Activated CD4-positive, alpha-beta T cell treated with anti-CD3 and anti-CD28 coated beads for 36 hours (primary cell): Measurements from ENCODE around the gene DNMT3L. TPM values are rescaled to one million over a fixed set of nuclear protein-coding genes. Genes with fewer than 3 reads are reported as not detected.

Experiments
- ATAC-seq: fragments of 200-7000 bp; cut with Tn5 transposase; one replicate; pipeline ENCODE4 v1.10.0; 2021; ENCODE audit warnings: mild to moderate bottlenecking, moderate library complexity
- CTCF ChIA-PET: fragments of 350-600 bp; sonication (Branson Sonifier 250); formaldehyde crosslinking; loops from one replicate; lab custom pipeline; 2021; ENCODE audit warnings: antibody characterized with exemption; lab: Charles Lee
- POLR2A ChIA-PET: fragments of 350-600 bp; sonication (Branson Sonifier 250); formaldehyde crosslinking; loops from one replicate; lab custom pipeline; 2021; ENCODE audit warnings: antibody characterized with exemption, inconsistent platforms; lab: Charles Lee
- DNase-seq: peaks from one replicate; pipeline ENCODE4 v3.0.0-alpha.2; 2020
- H3K27ac Mint-ChIP-seq: one replicate; pipeline ENCODE4 v1.8.0; 2021; ENCODE audit warnings: mixed read lengths
- H3K27me3 Mint-ChIP-seq: one replicate; pipeline ENCODE4 v1.8.0; 2021; ENCODE audit warnings: mixed read lengths
- H3K36me3 Mint-ChIP-seq: one replicate; pipeline ENCODE4 v1.8.0; 2021; ENCODE audit warnings: low read depth, mixed read lengths
- H3K4me1 Mint-ChIP-seq: one replicate; pipeline ENCODE4 v1.8.0; 2021; ENCODE audit warnings: mixed read lengths
- H3K4me3 Mint-ChIP-seq: one replicate; pipeline ENCODE4 v1.8.0; 2021; ENCODE audit warnings: mild to moderate bottlenecking, moderate library complexity, mixed read lengths
- H3K9me3 Mint-ChIP-seq: one replicate; pipeline ENCODE4 v1.8.0; 2021; ENCODE audit warnings: low read depth, mixed read lengths
- intact Hi-C, 2 experiments: fragments of 100-400 bp; cut with DNase I in 1 of 2; cut with micrococcal nuclease in 1 of 2; formaldehyde crosslinking; loops; one replicate each; pipeline versions ENCODE4 v1.14.2 to v1.15.1; 2022 to 2024; cut with DNase I, micrococcal nuclease
- total RNA-seq, 2 experiments: library from RNA; stranded (reverse); gene quantifications; one replicate each; pipeline ENCODE4 v1.2.3, GENCODE V29; 2021

Gene DNMT3L
- total RNA-seq, 2 experiments from 2014 or later: not detected

GRCh38 chr21:44301141-44301540 lies 39.4 kb upstream of the DNMT3L start:
- Mint-ChIP-seq H3K4me1 (peaks cover 56% of the 10 kb centered on the region), H3K27me3 (no peaks in the 10 kb centered on the region), H3K9me3 (no peaks in the 10 kb centered on the region), H3K4me3 (peak overlapping the region; percentile 77), H3K36me3 (peaks cover 11% of the 10 kb centered on the region), H3K27ac (peak overlapping the region; percentile 76)
- intact Hi-C loops: loop anchor here in 1 of 2 experiments (2.0 to 5.0 kb wide), 2 partner anchors 186 to 512 kb away; partner anchors contain the start of gene RRP1
- ChIA-PET CTCF (interaction anchor here (1.5 kb wide), 1 partner anchor 37 kb away, joined by 4 read pairs; no protein-coding TSS in a partner anchor), POLR2A (no interaction called here)
- no peak for ATAC-seq
- DNase-seq: no peak

GRCh38 chr21:44300262-44300959 lies 38.7 kb upstream of the DNMT3L start:
- Mint-ChIP-seq H3K4me3 (peak overlapping the region; percentile 77), H3K9me3 (no peaks in the 10 kb centered on the region), H3K36me3 (peaks cover 11% of the 10 kb centered on the region), H3K27me3 (no peaks in the 10 kb centered on the region), H3K4me1 (peaks cover 56% of the 10 kb centered on the region), H3K27ac (peak overlapping the region; percentile 76)
- DNase-seq: peak; percentile 75
- intact Hi-C loops: loop anchor here in 1 of 2 experiments (1.0 to 5.0 kb wide), 4 partner anchors 155 to 512 kb away; partner anchors contain the start of genes LRRC3, RRP1 and TRAPPC10
- POLR2A ChIA-PET: no interaction called here
- CTCF ChIA-PET: interaction anchor here (1.5 kb wide), 1 partner anchor 38 kb away, joined by 4 read pairs; no protein-coding TSS in a partner anchor
- peak; percentile 24 for ATAC-seq

- H3K36me3 Mint-ChIP-seq: peaks cover 8% of the 10 kb centered on the region
- DNase-seq (peak; percentile 82), ATAC-seq (peak; percentile 63)
- ChIA-PET POLR2A (no interaction called here), CTCF (interaction anchor here (0.9 to 1.0 kb wide), 2 partner anchors 185 to 216 kb away, joined by 3 read pairs; no protein-coding TSS in a partner anchor)
- H3K4me1 Mint-ChIP-seq: peaks cover 51% of the 10 kb centered on the region
- H3K4me3 Mint-ChIP-seq: peak within 1 kb of the TSS; percentile 85
- intact Hi-C loops: loop anchor here in 1 of 2 experiments (1.0 to 5.0 kb wide), 6 partner anchors 40 to 511 kb away; partner anchors contain the start of genes CFAP410, LRRC3, RRP1 and TRAPPC10
- no peaks in the 10 kb centered on the region for H3K27me3 Mint-ChIP-seq
- peak within 1 kb of the TSS; percentile 96 for H3K27ac Mint-ChIP-seq
- no peaks in the 10 kb centered on the region for H3K9me3 Mint-ChIP-seq
These were observed 38.0 kb upstream of the DNMT3L start, which contains the start of gene PFKL for GRCh38 chr21:44299458-44300261. TSS of gene PFKL (plus strand) at chr21:44300053. CDS start at chr21:44300106, 53 bp downstream.

- ATAC-seq (peak; percentile 11), DNase-seq (no peak)
- peaks cover 52% of the 10 kb centered on the region for H3K4me1 Mint-ChIP-seq
- intact Hi-C loops: loop anchor here in 1 of 2 experiments (1.0 kb wide), 2 partner anchors 40 to 129 kb away; partner anchors contain the start of gene CFAP410
- H3K9me3 Mint-ChIP-seq: no peaks in the 10 kb centered on the region
- H3K27ac Mint-ChIP-seq: peak overlapping the region; percentile 96
- POLR2A ChIA-PET: no interaction called here
- no peaks in the 10 kb centered on the region for H3K27me3 Mint-ChIP-seq
- CTCF ChIA-PET: interaction anchor here (0.9 to 1.0 kb wide), 2 partner anchors 185 to 216 kb away, joined by 3 read pairs; no protein-coding TSS in a partner anchor
- peak overlapping the region; percentile 85 for H3K4me3 Mint-ChIP-seq
- peaks cover 8% of the 10 kb centered on the region for H3K36me3 Mint-ChIP-seq
These were observed 37.4 kb upstream of the DNMT3L start for GRCh38 chr21:44299085-44299457.

GRCh38 chr21:44298301-44298700 lies 36.6 kb upstream of the DNMT3L start:
- H3K4me3 Mint-ChIP-seq: peak overlapping the region; percentile 36
- ATAC-seq (no peak), DNase-seq (peak; percentile 42)
- H3K36me3 Mint-ChIP-seq: peaks cover 5% of the 10 kb centered on the region
- intact Hi-C loops: no loop called here
- H3K4me1 Mint-ChIP-seq: peaks cover 45% of the 10 kb centered on the region
- H3K27me3 Mint-ChIP-seq: no peaks in the 10 kb centered on the region
- no peaks in the 10 kb centered on the region for H3K9me3 Mint-ChIP-seq
- ChIA-PET CTCF (interaction anchor here (0.7 to 1.4 kb wide), 11 partner anchors 21 to 284 kb away, joined by 3 to 8 read pairs (median 3); no protein-coding TSS in a partner anchor), POLR2A (no interaction called here)
- H3K27ac Mint-ChIP-seq: peak overlapping the region; percentile 69

- Mint-ChIP-seq H3K9me3 (no peaks in the 10 kb centered on the region), H3K27me3 (no peaks in the 10 kb centered on the region), H3K36me3 (peaks cover 5% of the 10 kb centered on the region), H3K27ac (peak overlapping the region; percentile 69), H3K4me3 (peak overlapping the region; percentile 36), H3K4me1 (peaks cover 46% of the 10 kb centered on the region)
- peak; percentile 89 for DNase-seq
- intact Hi-C loops: no loop called here
- peak; percentile 65 for ATAC-seq
- ChIA-PET POLR2A (no interaction called here), CTCF (interaction anchor here (0.7 to 1.4 kb wide), 13 partner anchors 20 to 1392 kb away, joined by 3 to 8 read pairs (median 3); no protein-coding TSS in a partner anchor)
These were observed 36.0 kb upstream of the DNMT3L start for GRCh38 chr21:44297525-44298290.

- peaks cover 41% of the 10 kb centered on the region for H3K4me1 Mint-ChIP-seq
- ChIA-PET POLR2A (no interaction called here), CTCF (interaction anchor here (0.6 kb wide), 1 partner anchor 244 kb away, joined by 3 read pairs; no protein-coding TSS in a partner anchor)
- ATAC-seq: no peak
- no peaks in the 10 kb centered on the region for H3K9me3 Mint-ChIP-seq
- H3K27ac Mint-ChIP-seq: no peak overlapping the region
- H3K36me3 Mint-ChIP-seq: peaks cover 2% of the 10 kb centered on the region
- H3K27me3 Mint-ChIP-seq: no peaks in the 10 kb centered on the region
- intact Hi-C loops: no loop called here
- no peak overlapping the region for H3K4me3 Mint-ChIP-seq
- DNase-seq: no peak
These were observed 35.2 kb upstream of the DNMT3L start for GRCh38 chr21:44296916-44297315.

- CTCF ChIA-PET: interaction anchor here (0.7 kb wide), 1 partner anchor 570 kb away, joined by 3 read pairs; no protein-coding TSS in a partner anchor
- H3K36me3 Mint-ChIP-seq: peaks cover 2% of the 10 kb centered on the region
- DNase-seq (no peak), ATAC-seq (no peak)
- no peaks in the 10 kb centered on the region for H3K27me3 Mint-ChIP-seq
- H3K9me3 Mint-ChIP-seq: no peaks in the 10 kb centered on the region
- intact Hi-C loops: no loop called here
- H3K4me1 Mint-ChIP-seq: peaks cover 33% of the 10 kb centered on the region
- H3K27ac Mint-ChIP-seq: no peak overlapping the region
- POLR2A ChIA-PET: no interaction called here
- no peak overlapping the region for H3K4me3 Mint-ChIP-seq
These were observed 34.4 kb upstream of the DNMT3L start for GRCh38 chr21:44296103-44296519.

GRCh38 chr21:44295646-44296045 lies 33.9 kb upstream of the DNMT3L start:
- ATAC-seq (no peak), DNase-seq (no peak)
- ChIA-PET POLR2A (no interaction called here), CTCF (interaction anchor here (0.7 to 1.1 kb wide), 3 partner anchors 10 to 571 kb away, joined by 3 to 4 read pairs (median 3); no protein-coding TSS in a partner anchor)
- Mint-ChIP-seq H3K27ac (no peak overlapping the region), H3K9me3 (no peaks in the 10 kb centered on the region), H3K4me3 (no peak overlapping the region), H3K27me3 (no peaks in the 10 kb centered on the region), H3K4me1 (peaks cover 29% of the 10 kb centered on the region), H3K36me3 (no peaks in the 10 kb centered on the region)
- intact Hi-C loops: no loop called here

GRCh38 chr21:44295163-44295573 lies 33.5 kb upstream of the DNMT3L start:
- intact Hi-C loops: no loop called here
- POLR2A ChIA-PET: no interaction called here
- ATAC-seq: no peak
- Mint-ChIP-seq H3K4me3 (no peak overlapping the region), H3K27ac (no peak overlapping the region), H3K4me1 (peaks cover 29% of the 10 kb centered on the region), H3K27me3 (no peaks in the 10 kb centered on the region), H3K9me3 (no peaks in the 10 kb centered on the region), H3K36me3 (no peaks in the 10 kb centered on the region)
- CTCF ChIA-PET: interaction anchor here (0.7 to 1.1 kb wide), 2 partner anchors 9 to 95 kb away, joined by 3 to 4 read pairs; no protein-coding TSS in a partner anchor
- DNase-seq: no peak
